PC-9 (cell line): ENCODE data around the gene ERAP2. TPM values are rescaled to one million over a fixed set of nuclear protein-coding genes. Genes with fewer than 3 reads are reported as not detected.

Experiments used
- BruUV-seq: library from RNA; stranded (reverse); fragments of 400-500 nt; replicated peaks from 2 replicates; lab custom pipeline; 2021; lab: Mats Ljungman, UMichigan
- CTCF ChIA-PET: fragments of 300-600 bp; sonication (Branson Sonifier 250); formaldehyde crosslinking; loops from one replicate; lab custom pipeline; 2022; ENCODE audit warnings: antibody characterized with exemption; lab: Charles Lee
- POLR2A ChIA-PET: fragments of 300-600 bp; sonication (Branson Sonifier 250); formaldehyde crosslinking; loops from one replicate; lab custom pipeline; 2022; ENCODE audit warnings: antibody characterized with exemption; ENCODE audit not compliant: unreplicated experiment; lab: Charles Lee
- DNase-seq, 2 experiments: peaks; one replicate each; pipeline versions ENCODE4 v3.0.0 to v3.0.0-alpha.2; 2015 to 2022; ENCODE audit warnings: mixed read lengths in 1 of 2
- H2AFZ ChIP-seq: fragments of 200-600 bp; sonication (generic); 2 replicates; pipeline ENCODE4 v1.8.1; 2017; ENCODE audit warnings: antibody characterized with exemption
- H3F3A ChIP-seq: fragments of 200-600 bp; sonication (generic); 2 replicates; pipeline ENCODE4 v1.8.1; 2017; ENCODE audit warnings: antibody characterized with exemption, mild to moderate bottlenecking, low read depth; ENCODE audit not compliant: insufficient read depth
- H3K27ac ChIP-seq: fragments of 200-600 bp; sonication (generic); 2 replicates; pipeline ENCODE4 v1.6.1; 2016; ENCODE audit warnings: mixed run types
- H3K27me3 ChIP-seq: fragments of 200-600 bp; sonication (generic); 2 replicates; pipeline ENCODE4 v1.6.1; 2016; ENCODE audit warnings: low read depth, mixed run types; ENCODE audit not compliant: insufficient read depth
- H3K36me3 ChIP-seq: fragments of 200-600 bp; sonication (generic); 2 replicates; pipeline ENCODE4 v1.6.1; 2016; ENCODE audit warnings: low read depth, mixed run types
- H3K4me1 ChIP-seq: fragments of 200-600 bp; sonication (generic); replicated peaks from 2 replicates; pipeline ENCODE4 v1.6.1; 2016; ENCODE audit warnings: mixed run types; ENCODE audit not compliant: insufficient read depth
- H3K4me2 ChIP-seq: fragments of 200-600 bp; sonication (generic); 2 replicates; pipeline ENCODE4 v1.6.1; 2017; ENCODE audit warnings: mixed run types
- H3K4me3 ChIP-seq: fragments of 200-600 bp; sonication (generic); 2 replicates; pipeline ENCODE4 v1.6.1; 2016; ENCODE audit warnings: mixed run types
- H3K79me2 ChIP-seq: fragments of 200-600 bp; sonication (generic); 2 replicates; pipeline ENCODE4 v1.6.1; 2017; ENCODE audit warnings: low read depth, mixed run types
- H3K9me2 ChIP-seq: fragments of 200-600 bp; sonication (generic); 2 replicates; pipeline ENCODE4 v1.8.1; 2017; ENCODE audit warnings: mild to moderate bottlenecking; ENCODE audit not compliant: insufficient read depth
- H3K9me3 ChIP-seq: fragments of 200-600 bp; sonication (generic); 2 replicates; pipeline ENCODE4 v1.8.1; 2016; ENCODE audit warnings: low read depth; ENCODE audit not compliant: insufficient read depth
- H4K20me1 ChIP-seq: fragments of 200-600 bp; sonication (generic); 2 replicates; pipeline ENCODE4 v1.8.1; 2017; ENCODE audit not compliant: insufficient read depth
- EZH2 ChIP-seq: fragments of 200-600 bp; sonication (generic); IDR thresholded peaks from 2 replicates; pipeline ENCODE4 v1.8.0; 2017; ENCODE audit warnings: antibody characterized with exemption, low read depth
- intact Hi-C: fragments of 100-400 bp; cut with micrococcal nuclease; formaldehyde crosslinking; loops from one replicate; pipeline ENCODE4 v1.10.0; 2022; ENCODE audit not compliant: unreplicated experiment
- total RNA-seq: library from RNA; stranded (reverse); gene quantifications from 2 replicates; pipeline ENCODE4 v1.2.3, GENCODE V29; 2021
- TF ChIP-seq, protein P1 (sequence below): fragments of 200-600 bp; sonication (generic); conservative IDR thresholded peaks from 2 replicates; pipeline ENCODE4 v1.6.1; 2017; ENCODE audit warnings: mixed run types, antibody characterized with exemption, mild to moderate bottlenecking, moderate library complexity

Gene ERAP2
- total RNA-seq, 1 experiment from 2014 or later = 48.2 TPM

DNA sequence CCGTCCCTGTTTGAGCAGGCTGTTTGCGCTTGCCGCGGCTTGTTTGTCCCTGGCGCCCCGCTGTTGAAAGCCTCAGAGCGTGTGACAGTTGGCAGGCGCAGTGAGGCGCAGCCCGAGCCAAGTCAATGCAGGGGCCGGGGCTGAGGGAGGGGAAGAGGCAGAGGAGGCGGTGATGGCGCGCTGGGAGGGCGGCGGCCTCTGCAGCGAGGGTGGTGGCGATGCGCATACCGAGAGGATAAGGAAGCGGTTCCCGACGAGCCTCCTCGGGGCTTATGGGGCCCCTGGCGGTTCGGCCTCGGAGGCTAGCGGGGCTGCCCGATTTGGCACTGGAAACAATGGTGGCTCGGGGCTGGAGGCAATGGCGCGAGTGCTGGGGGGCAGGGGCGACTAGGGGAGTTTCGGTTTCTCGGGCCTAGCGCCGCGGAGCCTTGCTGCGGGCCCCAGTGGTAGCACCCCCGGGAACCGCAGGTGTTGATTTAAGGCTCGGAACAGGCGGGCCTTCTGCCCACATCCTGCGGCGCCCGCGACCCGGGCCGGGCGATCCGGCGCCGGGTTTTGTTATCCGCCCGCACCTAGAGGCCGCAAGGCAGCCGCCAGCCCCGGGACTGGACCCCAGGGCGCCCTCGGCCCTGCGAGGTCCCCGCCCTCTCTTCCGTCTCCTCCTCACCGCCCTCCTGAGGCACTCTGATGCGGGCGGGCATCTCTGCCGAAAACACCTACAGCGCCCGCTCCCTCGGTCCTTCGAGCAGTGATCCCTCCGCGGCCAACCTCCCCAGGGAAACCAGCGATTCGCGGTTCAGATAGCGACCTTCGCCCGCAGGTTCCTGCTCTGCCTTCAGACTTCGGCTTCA, 58.6 kb downstream of the ERAP2 start:
- no peaks in the 10 kb centered on the region for H3K36me3 ChIP-seq
- H3K27ac ChIP-seq = peak overlapping the region; percentile 80
- H3K79me2 ChIP-seq = peaks cover 33% of the 10 kb centered on the region
- TF ChIP-seq, protein P1, sequence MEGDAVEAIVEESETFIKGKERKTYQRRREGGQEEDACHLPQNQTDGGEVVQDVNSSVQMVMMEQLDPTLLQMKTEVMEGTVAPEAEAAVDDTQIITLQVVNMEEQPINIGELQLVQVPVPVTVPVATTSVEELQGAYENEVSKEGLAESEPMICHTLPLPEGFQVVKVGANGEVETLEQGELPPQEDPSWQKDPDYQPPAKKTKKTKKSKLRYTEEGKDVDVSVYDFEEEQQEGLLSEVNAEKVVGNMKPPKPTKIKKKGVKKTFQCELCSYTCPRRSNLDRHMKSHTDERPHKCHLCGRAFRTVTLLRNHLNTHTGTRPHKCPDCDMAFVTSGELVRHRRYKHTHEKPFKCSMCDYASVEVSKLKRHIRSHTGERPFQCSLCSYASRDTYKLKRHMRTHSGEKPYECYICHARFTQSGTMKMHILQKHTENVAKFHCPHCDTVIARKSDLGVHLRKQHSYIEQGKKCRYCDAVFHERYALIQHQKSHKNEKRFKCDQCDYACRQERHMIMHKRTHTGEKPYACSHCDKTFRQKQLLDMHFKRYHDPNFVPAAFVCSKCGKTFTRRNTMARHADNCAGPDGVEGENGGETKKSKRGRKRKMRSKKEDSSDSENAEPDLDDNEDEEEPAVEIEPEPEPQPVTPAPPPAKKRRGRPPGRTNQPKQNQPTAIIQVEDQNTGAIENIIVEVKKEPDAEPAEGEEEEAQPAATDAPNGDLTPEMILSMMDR = no peak; the same call in 1 of the 2 replicates
- TF ChIP-seq EZH2 = no peak
- ChIA-PET CTCF (no interaction called here), POLR2A (interaction anchor here (0.6 kb wide), 1 partner anchor 123 kb away, joined by 6 read pairs; no protein-coding TSS in a partner anchor)
- intact Hi-C loops = loop anchor here (1.0 to 10.0 kb wide), 5 partner anchors 58 to 323 kb away; partner anchors contain the start of genes CAST and LIX1
- BruUV-seq = TSS peak; percentile 52
- H3F3A ChIP-seq = peaks cover 20% of the 10 kb centered on the region; the same call in 1 of the 2 replicates
- no peaks in the 10 kb centered on the region for H3K27me3 ChIP-seq
- peak overlapping the region; percentile 100 for H2AFZ ChIP-seq
- no peaks in the 10 kb centered on the region for H3K9me2 ChIP-seq
- H3K4me2 ChIP-seq = peak overlapping the region; percentile 92
- peaks cover 31% of the 10 kb centered on the region for H3K4me1 ChIP-seq
- DNase-seq = peak; percentile 87 to 97
- peak overlapping the region; percentile 94 for H3K4me3 ChIP-seq
- 0 out of 2 replicates have a peak, but pooled peaks cover 5% of the 10 kb centered on the region for H4K20me1 ChIP-seq
- no peaks in the 10 kb centered on the region for H3K9me3 ChIP-seq

DNA sequence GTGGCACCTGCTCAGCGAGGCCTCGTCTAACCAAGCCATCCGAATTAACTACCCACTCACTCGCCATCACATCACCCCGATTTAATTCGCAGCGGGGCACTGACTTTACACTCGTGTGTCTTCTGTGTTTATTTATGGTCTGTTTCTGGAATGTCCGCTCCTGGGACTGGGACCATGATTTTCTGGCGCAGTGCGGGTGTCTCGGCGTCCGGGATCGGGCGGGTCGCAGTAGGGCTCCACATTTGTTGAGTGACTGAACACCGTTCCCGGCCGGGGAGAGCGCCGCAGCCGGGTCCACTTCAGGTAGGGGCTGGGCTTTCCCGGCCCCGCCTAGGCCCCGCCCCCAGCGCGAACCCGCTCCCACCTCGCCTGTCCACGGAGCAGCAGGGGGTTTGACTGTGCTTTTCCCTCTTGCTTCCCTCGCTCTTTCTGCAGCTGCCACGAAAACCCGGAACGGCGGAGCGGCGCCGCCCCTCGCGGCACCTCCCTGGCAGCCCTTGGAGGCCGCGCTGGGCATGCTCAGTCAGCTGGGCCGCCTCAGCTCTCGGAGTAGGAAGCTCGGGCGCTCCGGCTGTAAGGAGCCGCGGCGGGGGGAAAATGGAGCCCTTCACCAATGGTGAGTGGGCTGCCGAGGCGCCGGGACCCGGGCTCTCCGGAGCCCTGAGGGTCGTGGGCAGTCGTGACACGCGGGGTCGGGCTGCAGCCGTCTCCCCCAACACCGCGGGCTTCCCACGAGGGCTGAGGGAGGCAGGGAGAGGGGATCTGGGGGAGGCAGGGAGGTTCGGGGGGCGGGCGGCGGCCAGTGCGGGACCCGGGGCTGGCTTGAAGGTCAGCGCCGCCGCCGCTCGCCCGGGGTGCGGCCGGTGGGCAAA, 59.5 kb downstream of the ERAP2 start, which contains the start of gene LNPEP:
TSS of gene LNPEP (plus strand) at position 522 of the 872 bp plus-strand sequence. CDS start at position 598, 76 bp downstream.
- CTCF ChIA-PET = interaction anchor here (0.5 kb wide), 1 partner anchor 1699 kb away, joined by 5 read pairs; no protein-coding TSS in a partner anchor
- no peak for TF ChIP-seq EZH2
- Histone ChIP-seq H2AFZ (peak within 1 kb of the TSS; percentile 100), H3K4me2 (peak within 1 kb of the TSS; percentile 92), H3K4me1 (peaks cover 31% of the 10 kb centered on the region), H3F3A (peaks cover 20% of the 10 kb centered on the region; the same call in 1 of the 2 replicates), H3K9me3 (no peaks in the 10 kb centered on the region), H3K27me3 (no peaks in the 10 kb centered on the region), H3K9me2 (no peaks in the 10 kb centered on the region), H3K79me2 (peaks cover 41% of the 10 kb centered on the region), H3K27ac (peak within 1 kb of the TSS; percentile 80), H3K36me3 (no peaks in the 10 kb centered on the region), H4K20me1 (0 out of 2 replicates have a peak, but pooled peaks cover 5% of the 10 kb centered on the region), H3K4me3 (peak within 1 kb of the TSS; percentile 94)
- peak; percentile 93 to 98 for DNase-seq
- intact Hi-C loops = loop anchor here (2.0 to 10.0 kb wide), 4 partner anchors 127 to 323 kb away; partner anchors contain the start of genes CAST and LIX1
- TSS peak; percentile 35 for BruUV-seq
- POLR2A ChIA-PET = interaction anchor here (0.6 kb wide), 3 partner anchors 122 to 1845 kb away, joined by 5 to 6 read pairs (median 6); no protein-coding TSS in a partner anchor

DNA sequence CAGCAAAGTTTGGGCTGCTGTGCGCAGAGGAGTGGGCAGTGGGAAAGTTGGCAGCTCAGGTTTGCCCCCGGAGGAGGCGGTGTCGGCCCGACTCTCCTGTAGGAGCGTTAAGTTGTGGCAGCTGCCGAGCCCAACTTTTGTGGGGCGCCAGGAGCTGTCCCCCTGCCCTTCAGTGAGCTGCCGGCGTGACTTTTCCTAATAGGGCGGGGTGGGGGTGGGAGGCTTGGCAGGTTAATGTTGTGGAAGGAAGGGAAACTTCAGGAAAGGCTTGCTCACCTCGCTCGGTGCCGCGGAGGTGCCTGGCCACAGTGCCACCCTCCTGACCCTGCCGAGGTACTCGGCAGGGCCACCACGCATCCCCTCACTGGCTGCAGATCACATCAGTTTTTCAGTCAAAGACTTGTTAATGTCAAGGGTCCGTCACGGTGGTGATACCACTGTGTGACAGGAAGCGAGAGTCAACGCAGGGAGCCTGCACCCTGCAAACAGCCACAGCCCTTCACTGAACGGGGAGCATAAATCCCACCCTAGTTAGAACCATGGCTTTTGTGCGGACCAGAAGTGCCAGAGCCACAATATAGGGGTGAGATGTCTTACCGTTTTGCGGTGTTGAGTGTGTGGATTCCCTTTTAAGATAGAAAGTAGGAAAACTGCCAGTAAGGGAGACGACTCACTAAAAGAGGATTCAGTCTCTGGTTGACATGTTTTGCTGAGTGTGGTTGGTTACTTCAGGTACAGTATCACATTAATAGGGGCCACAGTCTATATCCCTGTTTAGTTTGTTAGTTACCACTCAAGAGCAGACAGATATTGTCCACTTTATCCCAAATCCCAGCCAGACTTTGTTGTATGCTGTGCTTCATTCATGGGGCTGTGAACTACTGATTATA, 60.4 kb downstream of the ERAP2 start:
- CTCF ChIA-PET = interaction anchor here (0.5 kb wide), 1 partner anchor 1698 kb away, joined by 5 read pairs; no protein-coding TSS in a partner anchor
- TF ChIP-seq, protein P1 = no peak
- TF ChIP-seq EZH2 = no peak
- peak overlapping the region; percentile 100 for H2AFZ ChIP-seq
- POLR2A ChIA-PET = interaction anchor here (0.6 kb wide), 2 partner anchors 1059 to 1844 kb away, joined by 5 to 6 read pairs; no protein-coding TSS in a partner anchor
- peak; percentile 11 to 39 for DNase-seq
- intact Hi-C loops = loop anchor here (5.0 to 10.0 kb wide), 3 partner anchors 208 to 324 kb away; partner anchors contain the start of genes CAST and LIX1
- H4K20me1 ChIP-seq = 0 out of 2 replicates have a peak, but pooled peaks cover 5% of the 10 kb centered on the region
- no peaks in the 10 kb centered on the region for H3K9me2 ChIP-seq
- peaks cover 20% of the 10 kb centered on the region; the same call in 1 of the 2 replicates for H3F3A ChIP-seq
- H3K79me2 ChIP-seq = peaks cover 44% of the 10 kb centered on the region
- peak overlapping the region; percentile 42 for H3K27ac ChIP-seq
- BruUV-seq = TSS peak; percentile 20
- no peaks in the 10 kb centered on the region for H3K27me3 ChIP-seq
- peak overlapping the region; percentile 94 for H3K4me3 ChIP-seq
- H3K4me1 ChIP-seq = peaks cover 31% of the 10 kb centered on the region
- H3K36me3 ChIP-seq = no peaks in the 10 kb centered on the region
- H3K9me3 ChIP-seq = no peaks in the 10 kb centered on the region
- H3K4me2 ChIP-seq = peak overlapping the region; percentile 88
